K562 (cell line): ENCODE measurements around the gene SHC1. TPM values are rescaled to one million over a fixed set of nuclear protein-coding genes. Genes with fewer than 3 reads are reported as not detected.

ENCODE experiments used
- BDP1 ChIP-seq: IDR thresholded peaks from 3 replicates; pipeline ENCODE4 v1.6.1; 2011; ENCODE audit not compliant: insufficient read length, insufficient read depth
- BRCA1 ChIP-seq, 2 experiments: fragments of 450-650 bp in 1 of 2; sonication (generic) in 1 of 2; formaldehyde crosslinking in 1 of 2; IDR thresholded peaks; 2 replicates each; pipeline versions ENCODE4 v1.5.0 to v1.6.1; 2017 to 2020; ENCODE audit warnings: mild to moderate bottlenecking in 1 of 2, missing genetic modification reagents in 1 of 2
- CAMTA2 ChIP-seq: fragments of 250-450 bp; sonication (Bioruptor Pico); conservative IDR thresholded peaks from 2 replicates; pipeline ENCODE4 v1.5.1; 2022
- HEY1 ChIP-seq: fragments of 250-450 bp; sonication (Bioruptor Pico); IDR thresholded peaks from 2 replicates; pipeline ENCODE4 v1.5.0; 2020; ENCODE audit warnings: mild to moderate bottlenecking, moderate library complexity, borderline replicate concordance
- ILK ChIP-seq: fragments of 450-650 bp; IDR thresholded peaks from 2 replicates; pipeline ENCODE4 v1.6.1; 2016; ENCODE audit warnings: missing genetic modification characterization, low read depth, mild to moderate bottlenecking, missing compliant biosample characterization, moderate library complexity, borderline replicate concordance
- NR1H2 ChIP-seq: sonication (generic); formaldehyde crosslinking; IDR thresholded peaks from 2 replicates; pipeline ENCODE4 v1.4.0; 2020; ENCODE audit warnings: mild to moderate bottlenecking, missing genetic modification reagents
- OTX1 ChIP-seq: fragments of 450-650 bp; formaldehyde crosslinking; IDR thresholded peaks from 2 replicates; pipeline ENCODE4 v1.4.0; 2022; ENCODE audit warnings: mild to moderate bottlenecking
- PHB ChIP-seq: fragments of 250-450 bp; sonication (Bioruptor Pico); IDR thresholded peaks from 2 replicates; pipeline ENCODE4 v1.5.0; 2021
- POLR2H ChIP-seq: IDR thresholded peaks from 2 replicates; pipeline ENCODE4 v1.6.1; 2016; ENCODE audit warnings: missing genetic modification characterization, low read depth, mild to moderate bottlenecking, control low read depth, missing compliant biosample characterization, moderate library complexity
- PRMT5 ChIP-seq: sonication (generic); formaldehyde crosslinking; IDR thresholded peaks from 2 replicates; pipeline ENCODE4 v1.5.0; 2020; ENCODE audit warnings: missing genetic modification reagents
- RBM34 ChIP-seq: fragments of 200-400 bp; formaldehyde crosslinking; IDR thresholded peaks from 2 replicates; pipeline ENCODE4 v1.6.1; 2018; ENCODE audit warnings: low read length, borderline replicate concordance; ENCODE audit not compliant: insufficient read depth
- RUNX1 ChIP-seq: sonication (generic); IDR thresholded peaks from 2 replicates; pipeline ENCODE4 v1.6.1; 2016; ENCODE audit warnings: antibody characterized with exemption, low read depth
- THRAP3 ChIP-seq: fragments of 450-650 bp; IDR thresholded peaks from 2 replicates; pipeline ENCODE4 v1.6.1; 2016; ENCODE audit warnings: mild to moderate bottlenecking, inconsistent platforms, borderline replicate concordance
- U2AF1 ChIP-seq: fragments of 200-400 bp; formaldehyde crosslinking; optimal IDR thresholded peaks from 2 replicates; pipeline ENCODE3; 2017; ENCODE audit warnings: mild to moderate bottlenecking, low read depth, low read length, moderate library complexity
- U2AF2 ChIP-seq: fragments of 200-400 bp; formaldehyde crosslinking; optimal IDR thresholded peaks from 2 replicates; pipeline ENCODE3; 2017; ENCODE audit warnings: low read depth, mild to moderate bottlenecking, low read length
- YBX1 ChIP-seq: fragments of 450-650 bp; IDR thresholded peaks from 2 replicates; pipeline ENCODE4 v1.7.1; 2016; ENCODE audit warnings: mild to moderate bottlenecking
- YY1 ChIP-seq, 3 experiments: IDR thresholded peaks; 2 replicates each; pipeline ENCODE4 v1.6.1; 2011; ENCODE audit warnings: low read length in 2 of 3, mild to moderate bottlenecking in 2 of 3, moderate library complexity in 2 of 3, borderline replicate concordance in 1 of 3, control low read depth in 1 of 3, low read depth in 1 of 3; ENCODE audit not compliant: insufficient read depth in 3 of 3, insufficient replicate concordance in 2 of 3, control insufficient read depth in 1 of 3, insufficient read length in 1 of 3; ENCODE audit errors: extremely low read depth in 1 of 3
- ZBED1 ChIP-seq: IDR thresholded peaks from 2 replicates; pipeline ENCODE4 v1.6.1; 2014
- ZEB2 ChIP-seq: fragments of 450-650 bp; IDR thresholded peaks from 2 replicates; pipeline ENCODE4 v1.6.1; 2016
- ZNF668 ChIP-seq: fragments of 250-450 bp; sonication (Bioruptor Pico); IDR thresholded peaks from 2 replicates; pipeline ENCODE4 v1.8.0; 2022; ENCODE audit warnings: mild to moderate bottlenecking, inconsistent platforms
- ZNF75A ChIP-seq: fragments of 450-650 bp; formaldehyde crosslinking; IDR thresholded peaks from 2 replicates; pipeline ENCODE4 v1.4.0; 2020; ENCODE audit warnings: mild to moderate bottlenecking
- polyA plus RNA-seq, 8 experiments: library from polyadenylated mRNA; depleted of rRNA in 4 of 8; stranded (reverse) in 5 of 8; unstranded in 3 of 8; fragments of >200 nt; fragmentation: Nextera tagmentation in 2 of 8; fragmentation: Illumina TruSeq in 1 of 8; extraction: Ambion mirVana in 2 of 8; extraction: Trizol in 1 of 8; gene quantifications; 2 replicates each; pipeline versions ENCODE4 v1.2.1 to v1.2.3, GENCODE V29; 2011 to 2014; ENCODE audit warnings: inconsistent platforms in 1 of 8, missing spikeins in 1 of 8
- total RNA-seq, 7 experiments: library from RNA; depleted of rRNA in 6 of 7; stranded (reverse); fragments of >200 nt in 6 of 7; fragmentation: Illumina TruSeq in 2 of 7; extraction: Trizol in 2 of 7; gene quantifications; 2 replicates each; pipeline versions ENCODE4 v1.2.1 to v1.2.3, GENCODE V29; 2011 to 2021; ENCODE audit warnings: low replicate concordance in 1 of 7
- TF ChIP-seq, protein P1 (sequence below): fragments of 450-650 bp; formaldehyde crosslinking; IDR thresholded peaks from 2 replicates; pipeline ENCODE4 v1.4.0; 2022; ENCODE audit warnings: mild to moderate bottlenecking, moderate library complexity
- TF ChIP-seq, protein P2 (sequence below): fragments of 450-650 bp; formaldehyde crosslinking; IDR thresholded peaks from 2 replicates; pipeline ENCODE4 v1.4.0; 2022; ENCODE audit warnings: missing genetic modification characterization
- TF ChIP-seq, protein P3 (sequence below): fragments of 450-650 bp; IDR thresholded peaks from 2 replicates; pipeline ENCODE4 v1.7.1; 2018; ENCODE audit warnings: mild to moderate bottlenecking, low read depth; ENCODE audit not compliant: partially characterized antibody

Gene SHC1
- total and polyA plus RNA-seq, 9 of the 15 experiments (the other 6 are each of a cell fraction or from before 2014, with no cell fraction given): 4.1 to 113 (median 51.9) TPM

DNA sequence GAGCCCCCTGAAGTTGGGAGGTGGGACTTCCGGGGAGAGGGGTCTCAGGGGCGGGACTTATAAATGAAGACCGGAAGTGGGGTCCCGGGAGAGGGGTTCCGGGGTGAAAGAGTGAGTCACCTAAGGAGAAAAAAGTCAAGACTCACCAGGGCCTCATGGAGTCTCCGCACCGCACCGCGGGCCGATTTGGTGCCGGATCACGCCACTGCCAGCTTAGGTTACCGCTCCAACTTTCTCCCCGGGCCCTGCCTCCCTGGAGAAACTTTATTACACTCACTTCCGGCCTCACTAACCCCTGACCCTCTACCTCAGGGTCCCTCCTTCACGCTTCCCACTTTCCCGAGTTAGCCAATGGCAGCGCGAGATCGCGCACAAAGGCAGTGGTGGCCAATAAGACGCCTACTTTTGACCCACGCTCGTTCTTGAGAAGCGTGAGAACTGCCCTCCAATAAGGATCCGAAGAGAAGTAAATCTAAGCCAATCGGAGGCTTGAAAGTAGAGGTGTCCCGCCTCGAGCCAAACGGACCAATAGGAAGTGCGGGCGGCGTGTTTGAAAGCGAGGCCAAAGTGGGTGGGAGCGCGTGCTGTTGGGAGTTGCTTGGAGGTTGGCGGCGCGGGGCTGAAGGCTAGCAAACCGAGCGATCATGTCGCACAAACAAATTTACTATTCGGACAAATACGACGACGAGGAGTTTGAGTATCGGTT lies 3.7 kb upstream of the SHC1 start, which contains the start of gene CKS1B (continued):
- TF ChIP-seq NR1H2 (no peak), HEY1 (no peak), BRCA1 (IDR thresholded peaks at IDR 0.05) (no peak), BRCA1 (CRISPR knock-in tag; IDR thresholded peaks at IDR 0.05) (no peak), ZEB2 (no peak), POLR2H (tag) (peak; percentile 90), YY1 (IDR thresholded peaks at IDR 0.05; ENCODE audit: borderline replicate concordance in 1 of 3, control insufficient read depth in 1 of 3, extremely low read depth in 1 of 3, insufficient read depth in 3 of 3, insufficient read length in 1 of 3, insufficient replicate concordance in 2 of 3, low read depth in 1 of 3, low read length in 2 of 3) (peak in 1 of 3 experiments; percentile 52), PHB (no peak), ZNF668 (CRISPR knock-in tag) (no peak), PRMT5 (CRISPR knock-in tag) (no peak), RBM34 (no peak), U2AF1 (no peak), BDP1 (no peak), YBX1 (no peak), ZBED1 (no peak), ZNF75A (no peak), THRAP3 (no peak), OTX1 (CRISPR knock-in tag) (peak; percentile 66; the same call in 1 of the 2 replicates), ILK (tag) (no peak), U2AF2 (no peak), CAMTA2 (CRISPR knock-in tag) (no peak), RUNX1 (no peak)
- TF ChIP-seq, protein P1, sequence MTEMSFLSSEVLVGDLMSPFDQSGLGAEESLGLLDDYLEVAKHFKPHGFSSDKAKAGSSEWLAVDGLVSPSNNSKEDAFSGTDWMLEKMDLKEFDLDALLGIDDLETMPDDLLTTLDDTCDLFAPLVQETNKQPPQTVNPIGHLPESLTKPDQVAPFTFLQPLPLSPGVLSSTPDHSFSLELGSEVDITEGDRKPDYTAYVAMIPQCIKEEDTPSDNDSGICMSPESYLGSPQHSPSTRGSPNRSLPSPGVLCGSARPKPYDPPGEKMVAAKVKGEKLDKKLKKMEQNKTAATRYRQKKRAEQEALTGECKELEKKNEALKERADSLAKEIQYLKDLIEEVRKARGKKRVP: peak; percentile 24; the same call in 1 of the 2 replicates
- TF ChIP-seq, protein P2, sequence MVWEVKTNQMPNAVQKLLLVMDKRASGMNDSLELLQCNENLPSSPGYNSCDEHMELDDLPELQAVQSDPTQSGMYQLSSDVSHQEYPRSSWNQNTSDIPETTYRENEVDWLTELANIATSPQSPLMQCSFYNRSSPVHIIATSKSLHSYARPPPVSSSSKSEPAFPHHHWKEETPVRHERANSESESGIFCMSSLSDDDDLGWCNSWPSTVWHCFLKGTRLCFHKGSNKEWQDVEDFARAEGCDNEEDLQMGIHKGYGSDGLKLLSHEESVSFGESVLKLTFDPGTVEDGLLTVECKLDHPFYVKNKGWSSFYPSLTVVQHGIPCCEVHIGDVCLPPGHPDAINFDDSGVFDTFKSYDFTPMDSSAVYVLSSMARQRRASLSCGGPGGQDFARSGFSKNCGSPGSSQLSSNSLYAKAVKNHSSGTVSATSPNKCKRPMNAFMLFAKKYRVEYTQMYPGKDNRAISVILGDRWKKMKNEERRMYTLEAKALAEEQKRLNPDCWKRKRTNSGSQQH (CRISPR knock-in tag): peak; percentile 88
- TF ChIP-seq, protein P3, sequence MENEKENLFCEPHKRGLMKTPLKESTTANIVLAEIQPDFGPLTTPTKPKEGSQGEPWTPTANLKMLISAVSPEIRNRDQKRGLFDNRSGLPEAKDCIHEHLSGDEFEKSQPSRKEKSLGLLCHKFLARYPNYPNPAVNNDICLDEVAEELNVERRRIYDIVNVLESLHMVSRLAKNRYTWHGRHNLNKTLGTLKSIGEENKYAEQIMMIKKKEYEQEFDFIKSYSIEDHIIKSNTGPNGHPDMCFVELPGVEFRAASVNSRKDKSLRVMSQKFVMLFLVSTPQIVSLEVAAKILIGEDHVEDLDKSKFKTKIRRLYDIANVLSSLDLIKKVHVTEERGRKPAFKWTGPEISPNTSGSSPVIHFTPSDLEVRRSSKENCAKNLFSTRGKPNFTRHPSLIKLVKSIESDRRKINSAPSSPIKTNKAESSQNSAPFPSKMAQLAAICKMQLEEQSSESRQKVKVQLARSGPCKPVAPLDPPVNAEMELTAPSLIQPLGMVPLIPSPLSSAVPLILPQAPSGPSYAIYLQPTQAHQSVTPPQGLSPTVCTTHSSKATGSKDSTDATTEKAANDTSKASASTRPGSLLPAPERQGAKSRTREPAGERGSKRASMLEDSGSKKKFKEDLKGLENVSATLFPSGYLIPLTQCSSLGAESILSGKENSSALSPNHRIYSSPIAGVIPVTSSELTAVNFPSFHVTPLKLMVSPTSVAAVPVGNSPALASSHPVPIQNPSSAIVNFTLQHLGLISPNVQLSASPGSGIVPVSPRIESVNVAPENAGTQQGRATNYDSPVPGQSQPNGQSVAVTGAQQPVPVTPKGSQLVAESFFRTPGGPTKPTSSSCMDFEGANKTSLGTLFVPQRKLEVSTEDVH: peak; percentile 77
